Esophagus (tissue), 2 donors: ENCODE results near the gene TMSB4X. TPM values are rescaled to one million over a fixed set of nuclear protein-coding genes. Genes with fewer than 3 reads are reported as not detected.

Experiments
- H3K27ac ChIP-seq, 2 donors: one replicate each; pipeline ENCODE4 v1.5.1; 2013; ENCODE audit warnings: low read depth in 2 of 2, mild to moderate bottlenecking in 2 of 2, inconsistent platforms in 1 of 2, low read length in 1 of 2, moderate library complexity in 1 of 2
- H3K27me3 ChIP-seq, 2 donors: one replicate each; pipeline ENCODE4 v1.6.1; 2013; ENCODE audit warnings: low read length in 2 of 2, control low read depth in 1 of 2, mild to moderate bottlenecking in 1 of 2; ENCODE audit not compliant: insufficient read depth in 2 of 2, control insufficient read depth in 1 of 2
- H3K36me3 ChIP-seq, 2 donors: one replicate each; pipeline ENCODE4 v1.6.1; 2013; ENCODE audit warnings: low read length in 1 of 2; ENCODE audit not compliant: control insufficient read depth in 2 of 2, insufficient read depth in 2 of 2
- H3K4me1 ChIP-seq, 2 donors: one replicate each; pipeline ENCODE4 v1.6.1; 2013; ENCODE audit warnings: low read length in 1 of 2; ENCODE audit not compliant: control insufficient read depth in 2 of 2, insufficient read depth in 2 of 2
- H3K4me3 ChIP-seq, 2 donors: one replicate each; pipeline ENCODE4 v1.5.1; 2013; ENCODE audit warnings: low read length in 2 of 2, mild to moderate bottlenecking in 2 of 2, low read depth in 1 of 2, moderate library complexity in 1 of 2
- H3K9me3 ChIP-seq, 2 donors: one replicate each; pipeline ENCODE4 v1.6.1; 2013; ENCODE audit warnings: mild to moderate bottlenecking in 2 of 2, low read depth in 1 of 2, low read length in 1 of 2, moderate library complexity in 1 of 2; ENCODE audit not compliant: control insufficient read depth in 2 of 2, insufficient read depth in 1 of 2
- WGBS, 2 donors: extraction: QIAGEN DNeasy Blood & Tissue Kit; methylation state at CpG; one replicate each; pipeline ENCODE4 v1.1.7; 2013; 5-methylcytosine and 5-hydroxymethylcytosine counted together
- polyA plus RNA-seq, 2 donors: library from polyadenylated mRNA; stranded (reverse); fragments of 200-250 nt; gene quantifications; one replicate each; pipeline ENCODE4 v1.2.3, GENCODE V29; 2013
- donor health status: healthy with polysubstance abuse.
- donor health status: Bipolar disorder and iron deficiency.

Gene TMSB4X
- polyA plus RNA-seq, 2 donors, result 1,322 to 1,747 TPM

DNA sequence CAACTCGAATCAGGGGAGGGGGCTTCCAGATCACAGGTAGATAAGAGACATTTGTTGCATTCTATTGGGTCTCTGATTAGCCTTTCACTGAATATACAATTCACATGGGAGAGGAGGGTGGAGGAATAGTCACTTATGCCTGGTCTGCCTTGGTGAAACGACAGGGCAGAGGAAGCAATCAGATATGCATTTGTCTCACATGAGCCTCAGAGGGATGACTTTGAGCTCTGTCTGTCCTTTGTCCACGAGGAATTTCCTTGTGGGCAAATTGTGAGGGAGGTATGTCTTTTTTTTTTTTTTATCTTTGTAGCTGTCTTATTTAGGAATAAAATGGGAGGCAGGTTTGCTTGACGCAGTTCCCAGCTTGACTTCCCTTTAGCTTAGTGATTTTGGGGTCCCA, 28.5 kb upstream of the TMSB4X start:
- no peak overlapping the region for H3K4me3 ChIP-seq
- no peaks in the 10 kb centered on the region for H3K36me3 ChIP-seq
- 47 to 48% methylated on average over 4 of the region's 4 CpGs for WGBS, 2 donors
- no peaks in the 10 kb centered on the region for H3K9me3 ChIP-seq
- H3K27me3 ChIP-seq, result no peaks in the 10 kb centered on the region
- H3K27ac ChIP-seq, result peak overlapping the region in 1 of 2 donors; percentile 89
- H3K4me1 ChIP-seq, result peaks cover 0 to 3% of the 10 kb centered on the region in 2 donors

DNA sequence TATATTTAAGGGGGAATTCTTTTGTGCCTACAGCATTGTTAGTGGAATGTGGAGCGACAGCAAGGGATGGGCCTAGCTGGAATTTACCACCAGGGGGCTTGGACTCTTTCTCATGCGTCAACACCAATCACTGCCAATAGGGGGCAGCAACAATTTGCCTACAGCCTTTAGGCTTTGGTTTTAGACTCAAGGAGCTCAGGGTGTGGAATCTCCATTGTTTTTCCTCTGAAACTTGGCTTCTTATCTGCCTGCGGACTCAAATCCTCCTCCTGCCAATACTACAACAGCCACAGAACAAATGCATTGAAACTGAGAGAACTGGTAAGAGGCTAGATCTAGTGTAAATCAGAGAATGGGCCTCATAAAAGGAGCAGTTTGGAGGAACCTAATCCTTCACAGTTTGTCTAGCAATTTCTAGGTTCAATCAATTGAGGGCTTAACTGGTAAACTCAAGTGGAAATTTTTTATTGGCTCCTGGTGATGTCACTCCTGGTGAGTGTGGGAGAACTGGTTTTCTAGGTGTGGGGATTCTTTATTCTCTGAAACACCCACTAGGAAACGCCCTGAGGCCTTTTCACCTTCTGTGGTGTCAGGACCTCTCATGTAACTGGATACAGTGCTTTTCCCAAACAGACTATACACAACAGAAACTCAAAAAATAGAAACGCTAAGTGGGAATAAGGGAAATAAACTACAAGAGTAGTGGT, 27.9 kb upstream of the TMSB4X start:
- H3K27ac ChIP-seq, result peak overlapping the region; percentile 89 to 91
- no peaks in the 10 kb centered on the region for H3K9me3 ChIP-seq
- 21 to 30% methylated on average over 5 of the region's 5 CpGs for WGBS, 2 donors
- no peak overlapping the region for H3K4me3 ChIP-seq
- no peaks in the 10 kb centered on the region for H3K27me3 ChIP-seq
- H3K4me1 ChIP-seq, result peaks cover 0 to 3% of the 10 kb centered on the region in 2 donors
- no peaks in the 10 kb centered on the region for H3K36me3 ChIP-seq

GRCh38 chrX:12947545-12948235, 27.2 kb upstream of the TMSB4X start:
- Histone ChIP-seq H3K36me3 (no peaks in the 10 kb centered on the region), H3K4me1 (peaks cover 0 to 3% of the 10 kb centered on the region in 2 donors), H3K27me3 (no peaks in the 10 kb centered on the region), H3K9me3 (no peaks in the 10 kb centered on the region), H3K4me3 (no peak overlapping the region), H3K27ac (peak overlapping the region; percentile 89 to 91)
- 58 to 61% methylated on average over 5 of the region's 5 CpGs for WGBS, 2 donors

DNA sequence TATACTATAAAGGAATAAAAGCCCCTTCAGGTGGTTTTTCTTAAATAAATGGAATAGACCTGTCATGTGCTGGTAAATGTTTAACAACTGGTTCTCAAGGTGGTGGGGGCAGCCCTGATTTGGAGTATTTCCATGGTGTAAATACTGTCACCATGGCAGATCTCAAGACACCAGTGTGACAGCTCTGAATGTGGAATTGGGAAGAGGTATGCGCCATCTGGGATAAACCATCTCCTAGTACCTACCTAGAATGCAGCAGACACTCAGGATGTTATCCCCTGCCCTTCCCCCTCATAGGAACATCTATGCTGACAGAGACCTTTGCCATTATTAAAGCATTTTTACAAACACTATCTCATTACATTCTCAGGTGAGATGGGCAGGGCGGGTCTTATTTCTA, 26.4 kb upstream of the TMSB4X start:
- Histone ChIP-seq H3K4me1 (peaks cover 0 to 3% of the 10 kb centered on the region in 2 donors), H3K27ac (no peak overlapping the region)
- 88 to 95% methylated on average over 2 of the region's 2 CpGs for WGBS, 2 donors

DNA sequence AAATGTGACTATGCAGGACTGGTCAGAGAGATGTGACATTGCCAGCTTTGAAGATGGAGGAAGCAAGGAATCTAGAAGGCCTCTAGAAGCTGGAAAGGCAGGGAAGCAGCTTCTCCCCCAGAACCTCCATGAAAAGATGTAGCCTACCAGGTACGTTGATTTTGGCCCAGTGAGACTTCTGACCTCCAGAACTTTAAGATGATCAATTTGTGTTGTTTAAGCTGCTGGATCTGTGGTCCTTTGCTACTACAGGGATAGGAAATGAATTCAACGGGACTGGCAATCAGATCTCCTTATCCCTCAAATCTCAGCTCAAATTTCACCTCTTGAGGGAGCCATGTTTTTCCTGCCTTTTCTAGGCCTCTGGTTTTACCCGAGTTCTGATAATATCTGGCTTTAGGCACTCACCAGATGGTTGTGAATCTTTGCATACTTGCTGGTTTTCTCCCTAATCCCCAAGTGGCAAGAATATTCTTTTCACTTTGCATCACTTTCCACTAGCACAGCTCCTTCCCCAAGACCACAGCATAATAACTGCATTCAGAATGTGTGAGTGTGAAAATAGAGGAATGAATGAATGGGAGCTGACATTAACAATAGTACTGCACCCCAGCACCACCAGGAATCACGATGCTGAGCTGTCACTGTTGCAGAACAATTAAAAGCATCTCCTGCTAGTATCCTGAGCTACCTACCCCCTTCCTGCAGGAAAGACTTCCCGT, 25.5 kb upstream of the TMSB4X start:
- H3K4me1 ChIP-seq, result peaks cover 0 to 3% of the 10 kb centered on the region in 2 donors
- no peaks in the 10 kb centered on the region for H3K36me3 ChIP-seq
- H3K4me3 ChIP-seq, result no peak overlapping the region
- WGBS, 2 donors, result 57 to 58% methylated on average over 5 of the region's 5 CpGs
- peak overlapping the region; percentile 77 to 85 for H3K27ac ChIP-seq
- no peaks in the 10 kb centered on the region for H3K27me3 ChIP-seq
- H3K9me3 ChIP-seq, result no peaks in the 10 kb centered on the region

More for the DNA sequence above, 26.4 kb upstream of the TMSB4X start:
- no peaks in the 10 kb centered on the region for H3K27me3 ChIP-seq
- no peak overlapping the region for H3K4me3 ChIP-seq
- no peaks in the 10 kb centered on the region for H3K9me3 ChIP-seq
- H3K36me3 ChIP-seq, result no peaks in the 10 kb centered on the region

DNA sequence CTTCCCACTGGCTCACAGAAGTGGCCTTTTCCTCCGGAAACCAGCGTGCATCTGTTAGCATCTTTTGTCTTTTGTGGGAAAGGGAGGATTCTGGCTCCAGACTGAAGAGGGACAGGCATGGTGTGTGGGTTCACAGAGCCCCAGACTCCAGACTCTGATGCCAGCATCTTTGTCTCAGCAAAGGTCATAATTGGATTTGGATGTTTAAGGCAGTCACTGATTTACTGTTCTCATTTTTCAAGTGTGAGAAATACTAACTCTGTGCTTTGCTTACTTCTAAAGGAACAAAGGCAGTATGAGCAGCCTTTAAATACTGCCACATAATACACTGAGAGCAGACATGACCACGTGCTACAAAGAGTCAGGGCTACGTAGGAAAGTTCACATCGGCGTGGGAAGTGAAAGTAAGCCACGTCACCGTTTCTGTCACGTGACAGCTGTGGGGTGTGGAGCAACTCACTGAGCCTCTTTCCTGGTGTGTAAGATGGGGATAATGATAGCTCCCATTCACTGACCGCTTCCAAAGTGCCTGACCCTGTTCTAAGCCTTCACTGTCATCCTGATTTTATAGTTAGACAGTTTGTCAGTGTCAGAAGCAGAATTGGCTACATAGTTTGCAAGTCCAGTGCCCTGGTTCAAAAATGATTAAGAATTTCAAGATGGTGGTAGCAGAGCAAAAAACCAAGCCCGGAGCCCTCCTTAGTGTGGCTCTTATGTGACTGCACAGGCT, 24.8 kb upstream of the TMSB4X start:
- no peaks in the 10 kb centered on the region for H3K36me3 ChIP-seq
- H3K9me3 ChIP-seq, result no peaks in the 10 kb centered on the region
- peak overlapping the region; percentile 77 to 85 for H3K27ac ChIP-seq
- H3K4me1 ChIP-seq, result peaks cover 0 to 3% of the 10 kb centered on the region in 2 donors
- no peaks in the 10 kb centered on the region for H3K27me3 ChIP-seq
- H3K4me3 ChIP-seq, result no peak overlapping the region
- WGBS, 2 donors, result 27 to 44% methylated on average over 11 of the region's 11 CpGs

GRCh38 chrX:12950851-12951594, 23.9 kb upstream of the TMSB4X start:
- no peaks in the 10 kb centered on the region for H3K9me3 ChIP-seq
- H3K36me3 ChIP-seq, result no peaks in the 10 kb centered on the region
- no peaks in the 10 kb centered on the region for H3K27me3 ChIP-seq
- no peak overlapping the region for H3K4me3 ChIP-seq
- peaks cover 3 to 4% of the 10 kb centered on the region in 2 donors for H3K4me1 ChIP-seq
- WGBS, 2 donors, result 54 to 65% methylated on average over 9 of the region's 9 CpGs
- peak overlapping the region; percentile 77 to 85 for H3K27ac ChIP-seq

- H3K4me1 ChIP-seq, result peaks cover 5 to 6% of the 10 kb centered on the region in 2 donors
- H3K36me3 ChIP-seq, result no peaks in the 10 kb centered on the region
- H3K27me3 ChIP-seq, result no peaks in the 10 kb centered on the region
- H3K4me3 ChIP-seq, result no peak overlapping the region
- H3K9me3 ChIP-seq, result no peaks in the 10 kb centered on the region
- H3K27ac ChIP-seq, result peak overlapping the region in 1 of 2 donors; percentile 16
- WGBS, 2 donors, result 85 to 87% methylated on average over 5 of the region's 5 CpGs
These were observed 23.3 kb upstream of the TMSB4X start for GRCh38 chrX:12951595-12951975.
